Posterior vena cava (tissue), 2 donors: ENCODE results near the gene MAPK8IP2. TPM values are rescaled to one million over a fixed set of nuclear protein-coding genes. Genes with fewer than 3 reads are reported as not detected.
"Not testable (repeated sequence)": the region's sequence is repeated elsewhere in the genome, so short reads cannot be mapped to it uniquely, and the experiment has no call there.

Experiments used
- DNase-seq: peaks from one replicate; pipeline ENCODE4 v3.0.0-alpha.2; 2020; ENCODE audit warnings: low spot score
- intact Hi-C, 2 donors: fragments of 100-400 bp; cut with DNase I; formaldehyde crosslinking; loops; one replicate each; pipeline versions ENCODE4 v1.14.1 to v1.14.2; 2022 to 2023
- total RNA-seq, 2 donors: library from RNA; stranded (reverse); fragmentation: NEBNext Ultra II Directional; extraction: Animal tissue kit (Norgen Biotek cat#: 25700); gene quantifications; one replicate each; pipeline ENCODE4 v1.2.1, GENCODE V29; 2021
- donor health status: DM: yes; HTN: yes; CAD: no.
- donor health status: DM: yes; HTN: yes; CAD: no.

The MAPK8IP2 gene
- total RNA-seq, 2 donors from 2014 or later = 0.24 to 0.56 TPM

GRCh38 chr22:50626314-50626849 is 25.8 kb downstream of the MAPK8IP2 start:
- DNase-seq = no peak

GRCh38 chr22:50626850-50627641 is 26.5 kb downstream of the MAPK8IP2 start:
- intact Hi-C loops = no loop called here
- DNase-seq = peak; percentile 83

More at GRCh38 chr22:50626314-50626849, 25.8 kb downstream of the MAPK8IP2 start:
- intact Hi-C loops = no loop called here

- intact Hi-C loops = no loop called here
Observed at GRCh38 chr22:50627642-50628542, 27.3 kb downstream of the MAPK8IP2 start, which contains the start of gene ARSA. ARSA (minus strand) TSS chr22:50628152; CDS start chr22:50627779, 373 bp downstream.

GRCh38 chr22:50628543-50629134 is 28.0 kb downstream of the MAPK8IP2 start:
- intact Hi-C loops = no loop called here

More at GRCh38 chr22:50627642-50628542, 27.3 kb downstream of the MAPK8IP2 start, which contains the start of gene ARSA:
- peak; percentile 94 for DNase-seq

GRCh38 chr22:50630376-50630775 is 29.8 kb downstream of the MAPK8IP2 start:
- intact Hi-C loops = no loop called here
- DNase-seq = no peak

More at GRCh38 chr22:50628543-50629134, 28.0 kb downstream of the MAPK8IP2 start:
- DNase-seq = no peak

- intact Hi-C loops = no loop called here
- no peak for DNase-seq
Observed at GRCh38 chr22:50633086-50633485, 32.5 kb downstream of the MAPK8IP2 start.

GRCh38 chr22:50633771-50634170 is 33.2 kb downstream of the MAPK8IP2 start:
- intact Hi-C loops = no loop called here

GRCh38 chr22:50635591-50635990 is 35.0 kb downstream of the MAPK8IP2 start:
- intact Hi-C loops = no loop called here
- peak; percentile 54 for DNase-seq

More at GRCh38 chr22:50633771-50634170, 33.2 kb downstream of the MAPK8IP2 start:
- peak; percentile 45 for DNase-seq

GRCh38 chr22:50640296-50640695 is 39.7 kb downstream of the MAPK8IP2 start:
- not testable (repeated sequence) for DNase-seq

GRCh38 chr22:50640857-50641647 is 40.5 kb downstream of the MAPK8IP2 start:
- intact Hi-C loops = no loop called here
- peak; percentile 62 for DNase-seq

More at GRCh38 chr22:50640296-50640695, 39.7 kb downstream of the MAPK8IP2 start:
- intact Hi-C loops = not testable (repeated sequence)

GRCh38 chr22:50641696-50642607 is 41.4 kb downstream of the MAPK8IP2 start:
- DNase-seq = peak; percentile 74
- intact Hi-C loops = no loop called here

- intact Hi-C loops = not testable (repeated sequence)
- DNase-seq = peak; percentile 45
Observed at GRCh38 chr22:50643021-50643820, 42.6 kb downstream of the MAPK8IP2 start.

- DNase-seq = peak; percentile 48
- intact Hi-C loops = not testable (repeated sequence)
Observed at GRCh38 chr22:50643821-50644101, 43.2 kb downstream of the MAPK8IP2 start.

- intact Hi-C loops = no loop called here
- peak; percentile 15 for DNase-seq
Observed at GRCh38 chr22:50653256-50653655, 52.7 kb downstream of the MAPK8IP2 start.

- DNase-seq = peak; percentile 6
Observed at GRCh38 chr22:50654664-50655063, 54.1 kb downstream of the MAPK8IP2 start.

GRCh38 chr22:50656122-50657070 is 55.8 kb downstream of the MAPK8IP2 start:
- DNase-seq = no peak
- intact Hi-C loops = no loop called here

More at GRCh38 chr22:50654664-50655063, 54.1 kb downstream of the MAPK8IP2 start:
- intact Hi-C loops = not testable (repeated sequence)
